GM12864 (cell line): ENCODE measurements around the gene C1orf159.

ENCODE experiments used
- DNase-seq: peaks from one replicate; pipeline ENCODE4 v3.0.0-alpha.2; 2011; ENCODE audit warnings: low read depth
- H3K4me3 ChIP-seq: 2 replicates; pipeline ENCODE4 v1.5.1; 2011; ENCODE audit warnings: mild to moderate bottlenecking, low read depth, low read length, control low read depth
- CTCF ChIP-seq: IDR thresholded peaks from 2 replicates; pipeline ENCODE4 v1.5.1; 2011; ENCODE audit warnings: low read depth, mild to moderate bottlenecking, moderate library complexity, low read length, control low read depth, inconsistent platforms; ENCODE audit errors: missing control alignments

C1orf159 gene

GRCh38 chr1:1148569-1148968, 32.7 kb upstream of the C1orf159 start:
- no peak for TF ChIP-seq CTCF
- H3K4me3 ChIP-seq = no peak overlapping the region

GRCh38 chr1:1148061-1148460, 32.2 kb upstream of the C1orf159 start:
- DNase-seq = no peak
- H3K4me3 ChIP-seq = no peak overlapping the region

More at GRCh38 chr1:1148569-1148968, 32.7 kb upstream of the C1orf159 start:
- DNase-seq = no peak

DNA sequence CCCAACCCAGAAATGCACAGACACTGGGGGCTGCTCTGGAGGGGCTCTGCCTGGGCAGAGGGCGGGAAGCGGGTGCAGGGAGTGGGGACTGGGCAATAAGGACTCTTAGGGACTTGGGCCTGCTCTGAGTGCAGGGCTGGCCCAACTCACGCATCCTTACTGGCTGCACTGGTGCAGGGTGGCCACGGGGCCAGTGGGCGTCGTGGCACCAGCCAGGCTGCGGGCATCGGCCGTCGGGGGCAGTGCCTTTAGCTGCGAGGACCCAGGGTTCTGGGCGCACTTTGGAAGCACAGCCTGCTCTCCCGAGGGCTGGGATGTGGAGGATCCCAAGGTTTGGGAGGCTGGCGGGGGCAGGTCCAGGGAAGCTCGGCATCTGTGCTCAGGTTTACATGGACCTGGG, 30.7 kb upstream of the C1orf159 start:
- TF ChIP-seq CTCF = no peak
- no peak overlapping the region for H3K4me3 ChIP-seq
- no peak for DNase-seq

More at GRCh38 chr1:1148061-1148460, 32.2 kb upstream of the C1orf159 start:
- no peak for TF ChIP-seq CTCF

DNA sequence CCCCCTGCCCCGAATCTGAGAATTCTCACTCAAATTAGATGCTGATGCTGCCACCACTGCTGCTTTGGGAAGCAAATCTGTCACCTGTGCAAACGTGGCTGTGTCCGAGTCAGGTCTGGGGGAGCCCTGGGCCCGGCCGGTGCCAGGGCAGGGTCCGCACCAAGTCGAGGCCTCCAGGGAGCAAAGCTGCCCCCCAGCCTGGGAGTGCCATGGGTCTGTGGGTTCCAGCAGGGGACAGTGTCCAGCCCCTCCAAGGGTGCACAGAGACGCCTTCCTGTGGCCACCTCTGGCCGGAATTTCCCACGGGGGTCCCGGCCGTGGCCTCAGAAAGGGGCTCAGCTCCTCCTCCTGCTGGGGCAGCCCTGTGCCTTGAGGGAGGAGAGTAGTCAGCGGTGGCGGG, 30.1 kb upstream of the C1orf159 start:
- DNase-seq = no peak
- TF ChIP-seq CTCF = no peak
- no peak overlapping the region for H3K4me3 ChIP-seq

GRCh38 chr1:1145547-1145914, 29.6 kb upstream of the C1orf159 start:
- no peak for TF ChIP-seq CTCF
- H3K4me3 ChIP-seq = no peak overlapping the region
- DNase-seq = no peak

GRCh38 chr1:1144843-1145546, 29.1 kb upstream of the C1orf159 start:
- DNase-seq = no peak
- no peak overlapping the region for H3K4me3 ChIP-seq
- TF ChIP-seq CTCF = no peak

DNA sequence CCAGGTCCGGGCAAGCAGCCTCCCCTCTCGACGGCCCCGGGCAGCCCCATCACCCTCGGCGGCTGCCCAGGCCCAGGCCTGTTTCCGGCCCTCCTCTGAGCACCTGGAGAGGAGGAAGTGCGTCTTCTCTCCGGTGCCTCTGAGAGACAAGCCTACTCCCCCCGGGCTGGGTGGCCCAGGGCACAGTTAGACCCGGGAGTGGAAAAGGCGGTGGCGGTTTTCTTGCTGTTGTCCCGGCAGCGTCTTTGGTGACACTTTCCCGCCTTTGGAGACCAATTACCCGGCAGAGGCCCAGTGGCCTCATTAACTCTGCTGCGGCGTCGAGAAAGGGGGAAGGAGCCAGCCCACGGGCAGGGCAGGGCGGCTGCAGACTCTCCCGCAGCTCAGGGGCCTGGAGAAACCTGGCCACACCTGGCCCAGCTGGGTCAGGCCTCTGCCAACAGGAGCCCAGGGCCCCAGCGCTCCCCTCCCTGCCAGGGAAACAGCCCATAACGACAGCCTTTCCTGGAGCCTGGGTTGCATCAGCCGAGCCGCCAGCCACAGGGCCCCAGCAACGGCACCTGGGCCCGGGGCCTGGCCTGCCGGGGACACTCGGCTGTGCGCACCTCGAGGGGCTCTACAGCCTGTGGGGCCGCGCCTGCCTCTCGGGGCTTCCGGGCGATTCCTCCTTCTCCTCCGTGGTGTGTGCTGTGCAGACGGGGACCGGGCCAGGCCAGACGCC, 28.4 kb upstream of the C1orf159 start:
- no peak overlapping the region for H3K4me3 ChIP-seq
- DNase-seq = no peak
- no peak for TF ChIP-seq CTCF
